Measurements from ENCODE around the gene AGPAT3.
"Not testable (repeated sequence)": the region's sequence is repeated elsewhere in the genome, so short reads cannot be mapped to it uniquely, and the experiment has no call there.

The AGPAT3 gene

GRCh38 chr21:43894206-43894577, 29.2 kb downstream of the AGPAT3 start:
- H3K18ac ChIP-seq (ENCODE audit: low read length): no peak overlapping the region
- H3K4ac ChIP-seq (ENCODE audit: low read length): no peak overlapping the region
- H3K9ac ChIP-seq (ENCODE audit: low read depth, low read length, poor library complexity): no peak overlapping the region
- peaks cover 1 to 2% of the 10 kb centered on the region in 2 donors for H3K4me1 ChIP-seq (ENCODE audit: control insufficient read depth in 2 of 2, insufficient read depth in 1 of 2, low read depth in 1 of 2, low read length in 2 of 2)
- no peak overlapping the region for H2BK15ac ChIP-seq (ENCODE audit: low read length)
- H3K79me1 ChIP-seq (ENCODE audit: low read depth, low read length): no peaks in the 10 kb centered on the region
- no peak overlapping the region for H2BK5ac ChIP-seq (ENCODE audit: low read length)
- no peak overlapping the region for H3K14ac ChIP-seq (ENCODE audit: low read length)
- H2AK5ac ChIP-seq (ENCODE audit: low read depth, low read length): no peak overlapping the region
- H3K4me3 ChIP-seq (ENCODE audit: low read length in 2 of 2): no peak overlapping the region
- no peak for DNase-seq (ENCODE audit: low spot score)
- H3K36me3 ChIP-seq (replicated peaks in 1 of 2; ENCODE audit: control insufficient read depth in 2 of 2, insufficient read depth in 2 of 2, low read length in 2 of 2): peaks cover 0 to 18% of the 10 kb centered on the region in 2 donors
- no CpG with 5 or more reads among the region's 4 CpGs for WGBS, 2 donors (ENCODE audit: extremely low coverage in 2 of 2, insufficient read length in 2 of 2, insufficient replicate concordance in 1 of 2)
- H3K27me3 ChIP-seq (ENCODE audit: control insufficient read depth in 3 of 3, insufficient read depth in 3 of 3, low read depth in 1 of 3, low read length in 3 of 3): no peaks in the 10 kb centered on the region
- no peak overlapping the region for H3K4me2 ChIP-seq (ENCODE audit: insufficient read depth, low read length, poor library complexity, severe bottlenecking)
- peaks cover 2 to 21% of the 10 kb centered on the region in 2 donors for H3K9me3 ChIP-seq (replicated peaks in 1 of 2; ENCODE audit: control insufficient read depth in 2 of 2, insufficient read depth in 1 of 2, low read depth in 1 of 2, low read length in 2 of 2)
- H4K8ac ChIP-seq (ENCODE audit: low read depth, low read length): no peak overlapping the region
- H2BK120ac ChIP-seq (ENCODE audit: low read depth, low read length): no peak overlapping the region
- no peak overlapping the region for H4K91ac ChIP-seq (ENCODE audit: low read depth, low read length, poor library complexity)
- H2AFZ ChIP-seq (ENCODE audit: low read length): no peak overlapping the region
- no peak overlapping the region for H2BK12ac ChIP-seq (ENCODE audit: low read length)
- H3K27ac ChIP-seq (replicated peaks; ENCODE audit: low read length): no peak overlapping the region
- no peak overlapping the region for H3K23ac ChIP-seq (ENCODE audit: low read depth, low read length, poor library complexity)

- Histone ChIP-seq H2BK120ac (ENCODE audit: low read depth, low read length) (no peak overlapping the region), H4K8ac (ENCODE audit: low read depth, low read length) (no peak overlapping the region), H2BK15ac (ENCODE audit: low read length) (no peak overlapping the region), H3K9me3 (replicated peaks in 1 of 2; ENCODE audit: control insufficient read depth in 2 of 2, insufficient read depth in 1 of 2, low read depth in 1 of 2, low read length in 2 of 2) (peaks cover 2 to 24% of the 10 kb centered on the region in 2 donors), H3K27ac (replicated peaks; ENCODE audit: low read length) (no peak overlapping the region), H3K36me3 (replicated peaks in 1 of 2; ENCODE audit: control insufficient read depth in 2 of 2, insufficient read depth in 2 of 2, low read length in 2 of 2) (peaks cover 0 to 21% of the 10 kb centered on the region in 2 donors), H3K79me1 (ENCODE audit: low read depth, low read length) (no peaks in the 10 kb centered on the region), H3K4me2 (ENCODE audit: insufficient read depth, low read length, poor library complexity, severe bottlenecking) (no peak overlapping the region), H4K91ac (ENCODE audit: low read depth, low read length, poor library complexity) (no peak overlapping the region), H2AK5ac (ENCODE audit: low read depth, low read length) (no peak overlapping the region), H3K23ac (ENCODE audit: low read depth, low read length, poor library complexity) (no peak overlapping the region), H2BK12ac (ENCODE audit: low read length) (no peak overlapping the region), H3K14ac (ENCODE audit: low read length) (no peak overlapping the region), H3K4me1 (ENCODE audit: control insufficient read depth in 2 of 2, insufficient read depth in 1 of 2, low read depth in 1 of 2, low read length in 2 of 2) (no peaks in the 10 kb centered on the region), H3K9ac (ENCODE audit: low read depth, low read length, poor library complexity) (no peak overlapping the region), H2AFZ (ENCODE audit: low read length) (no peak overlapping the region), H2BK5ac (ENCODE audit: low read length) (no peak overlapping the region), H3K27me3 (ENCODE audit: control insufficient read depth in 3 of 3, insufficient read depth in 3 of 3, low read depth in 1 of 3, low read length in 3 of 3) (no peaks in the 10 kb centered on the region), H3K4ac (ENCODE audit: low read length) (no peak overlapping the region), H3K4me3 (ENCODE audit: low read length in 2 of 2) (no peak overlapping the region), H3K18ac (ENCODE audit: low read length) (no peak overlapping the region)
- no peak for DNase-seq (ENCODE audit: low spot score)
- no CpG with 5 or more reads among the region's 4 CpGs for WGBS, 2 donors (ENCODE audit: extremely low coverage in 2 of 2, insufficient read length in 2 of 2, insufficient replicate concordance in 1 of 2)
Observed at GRCh38 chr21:43895196-43895595, 30.2 kb downstream of the AGPAT3 start.

- H4K8ac ChIP-seq (ENCODE audit: low read depth, low read length); H2BK12ac ChIP-seq (ENCODE audit: low read length); H3K4ac ChIP-seq (ENCODE audit: low read length); H3K23ac ChIP-seq (ENCODE audit: low read depth, low read length, poor library complexity); H3K4me3 ChIP-seq (ENCODE audit: low read length in 2 of 2); H3K27ac ChIP-seq (replicated peaks; ENCODE audit: low read length); H3K14ac ChIP-seq (ENCODE audit: low read length); H4K91ac ChIP-seq (ENCODE audit: low read depth, low read length, poor library complexity); H2AFZ ChIP-seq (ENCODE audit: low read length); H3K9ac ChIP-seq (ENCODE audit: low read depth, low read length, poor library complexity); H3K4me2 ChIP-seq (ENCODE audit: insufficient read depth, low read length, poor library complexity, severe bottlenecking); H3K4me1 ChIP-seq (ENCODE audit: control insufficient read depth in 2 of 2, insufficient read depth in 1 of 2, low read depth in 1 of 2, low read length in 2 of 2); H3K27me3 ChIP-seq (ENCODE audit: control insufficient read depth in 3 of 3, insufficient read depth in 3 of 3, low read depth in 1 of 3, low read length in 3 of 3); H2BK120ac ChIP-seq (ENCODE audit: low read depth, low read length); H3K79me1 ChIP-seq (ENCODE audit: low read depth, low read length); DNase-seq (ENCODE audit: low spot score); H2BK15ac ChIP-seq (ENCODE audit: low read length); H3K18ac ChIP-seq (ENCODE audit: low read length); H2AK5ac ChIP-seq (ENCODE audit: low read depth, low read length); H2BK5ac ChIP-seq (ENCODE audit: low read length): not testable (repeated sequence)
- no CpG with 5 or more reads among the region's 8 CpGs for WGBS, 2 donors (ENCODE audit: extremely low coverage in 2 of 2, insufficient read length in 2 of 2, insufficient replicate concordance in 1 of 2)
- Histone ChIP-seq H3K36me3 (replicated peaks in 1 of 2; ENCODE audit: control insufficient read depth in 2 of 2, insufficient read depth in 2 of 2, low read length in 2 of 2) (peaks cover 0 to 22% of the 10 kb centered on the region in 2 donors), H3K9me3 (replicated peaks in 1 of 2; ENCODE audit: control insufficient read depth in 2 of 2, insufficient read depth in 1 of 2, low read depth in 1 of 2, low read length in 2 of 2) (peaks cover 2 to 20% of the 10 kb centered on the region in 2 donors)
Observed at GRCh38 chr21:43896696-43897299, 31.8 kb downstream of the AGPAT3 start.

GRCh38 chr21:43899307-43900077, 34.5 kb downstream of the AGPAT3 start:
- Histone ChIP-seq H3K14ac (ENCODE audit: low read length) (no peak overlapping the region), H3K9ac (ENCODE audit: low read depth, low read length, poor library complexity) (no peak overlapping the region), H3K4ac (ENCODE audit: low read length) (no peak overlapping the region), H3K27ac (replicated peaks; ENCODE audit: low read length) (no peak overlapping the region), H3K18ac (ENCODE audit: low read length) (peak overlapping the region; percentile 22), H4K91ac (ENCODE audit: low read depth, low read length, poor library complexity) (no peak overlapping the region), H3K4me3 (ENCODE audit: low read length in 2 of 2) (peak overlapping the region in 1 of 2 donors; percentile 42), H2AFZ (ENCODE audit: low read length) (no peak overlapping the region), H3K36me3 (replicated peaks in 1 of 2; ENCODE audit: control insufficient read depth in 2 of 2, insufficient read depth in 2 of 2, low read length in 2 of 2) (peaks cover 0 to 23% of the 10 kb centered on the region in 2 donors), H3K4me1 (ENCODE audit: control insufficient read depth in 2 of 2, insufficient read depth in 1 of 2, low read depth in 1 of 2, low read length in 2 of 2) (peaks cover 0 to 6% of the 10 kb centered on the region in 2 donors), H2AK5ac (ENCODE audit: low read depth, low read length) (no peak overlapping the region), H3K79me1 (ENCODE audit: low read depth, low read length) (no peaks in the 10 kb centered on the region), H2BK120ac (ENCODE audit: low read depth, low read length) (no peak overlapping the region), H2BK15ac (ENCODE audit: low read length) (no peak overlapping the region), H3K4me2 (ENCODE audit: insufficient read depth, low read length, poor library complexity, severe bottlenecking) (no peak overlapping the region), H2BK12ac (ENCODE audit: low read length) (no peak overlapping the region), H3K23ac (ENCODE audit: low read depth, low read length, poor library complexity) (no peak overlapping the region), H3K9me3 (replicated peaks in 1 of 2; ENCODE audit: control insufficient read depth in 2 of 2, insufficient read depth in 1 of 2, low read depth in 1 of 2, low read length in 2 of 2) (peaks cover 0 to 9% of the 10 kb centered on the region in 2 donors), H3K27me3 (ENCODE audit: control insufficient read depth in 3 of 3, insufficient read depth in 3 of 3, low read depth in 1 of 3, low read length in 3 of 3) (no peaks in the 10 kb centered on the region), H4K8ac (ENCODE audit: low read depth, low read length) (no peak overlapping the region), H2BK5ac (ENCODE audit: low read length) (no peak overlapping the region)
- no peak for DNase-seq (ENCODE audit: low spot score)
- WGBS, 2 donors (ENCODE audit: extremely low coverage in 2 of 2, insufficient read length in 2 of 2, insufficient replicate concordance in 1 of 2): no CpG with 5 or more reads among the region's 23 CpGs

All from neuronal stem cell (in vitro differentiated cells).